IMR-90 (cell line): ENCODE data around the gene TRIM2. TPM values are rescaled to one million over a fixed set of nuclear protein-coding genes. Genes with fewer than 3 reads are reported as not detected.

Experiments used
- ATAC-seq: fragments of 200-7000 bp; cut with Tn5 transposase; 2 replicates; pipeline ENCODE4 v1.9.1; 2020; ENCODE audit warnings: low read depth, mild to moderate bottlenecking, moderate library complexity
- BruUV-seq: library from RNA; stranded (reverse); fragments of 400-500 nt; replicated peaks from 2 replicates; lab custom pipeline; 2021; lab: Mats Ljungman, UMichigan
- CTCF ChIA-PET: fragments of 300-600 bp; formaldehyde crosslinking; extraction: SDS; loops from one replicate; lab custom pipeline; 2021; ENCODE audit warnings: antibody characterized with exemption; lab: Yijun Ruan, JAX
- POLR2A ChIA-PET: fragments of 300-600 bp; sonication (Branson Sonifier 250); formaldehyde crosslinking; loops from one replicate; lab custom pipeline; 2022; ENCODE audit warnings: antibody characterized with exemption; ENCODE audit not compliant: unreplicated experiment; lab: Charles Lee
- DNase-seq: peaks from one replicate; pipeline ENCODE4 v3.0.0; 2013
- H2AFZ ChIP-seq: replicated peaks from 2 replicates; pipeline ENCODE3; 2013; ENCODE audit warnings: low read length, mild to moderate bottlenecking; ENCODE audit not compliant: poor library complexity
- H2AK5ac ChIP-seq: 2 replicates; pipeline ENCODE4 v1.6.1; 2013; ENCODE audit warnings: low read depth, low read length, inconsistent platforms
- H2AK9ac ChIP-seq: replicated peaks from 2 replicates; pipeline ENCODE3; 2013; ENCODE audit warnings: mild to moderate bottlenecking, low read depth, low read length, moderate library complexity; ENCODE audit not compliant: poor library complexity
- H2BK120ac ChIP-seq: 2 replicates; pipeline ENCODE4 v1.6.1; 2013; ENCODE audit warnings: low read depth, low read length, inconsistent platforms
- H2BK15ac ChIP-seq: 3 replicates; pipeline ENCODE4 v1.6.1; 2013; ENCODE audit warnings: low read depth, low read length, inconsistent platforms
- H2BK20ac ChIP-seq: 2 replicates; pipeline ENCODE4 v1.6.1; 2013; ENCODE audit warnings: low read depth, mild to moderate bottlenecking, inconsistent platforms, low read length, moderate library complexity
- H2BK5ac ChIP-seq: 2 replicates; pipeline ENCODE4 v1.6.1; 2013; ENCODE audit warnings: mild to moderate bottlenecking, low read depth, low read length, inconsistent platforms; ENCODE audit not compliant: poor library complexity, severe bottlenecking
- H3K14ac ChIP-seq: replicated peaks from 2 replicates; pipeline ENCODE4 v1.6.1; 2013; ENCODE audit warnings: low read depth, low read length, inconsistent platforms
- H3K18ac ChIP-seq: 2 replicates; pipeline ENCODE4 v1.6.1; 2013; ENCODE audit warnings: low read depth, low read length, control low read depth
- H3K23ac ChIP-seq: 2 replicates; pipeline ENCODE4 v1.6.1; 2013; ENCODE audit warnings: low read depth, low read length, inconsistent platforms
- H3K27ac ChIP-seq: 2 replicates; pipeline ENCODE4 v1.5.1; 2013; ENCODE audit warnings: mild to moderate bottlenecking, control low read depth, low read length; ENCODE audit not compliant: insufficient read depth
- H3K27me3 ChIP-seq: 2 replicates; pipeline ENCODE4 v1.6.1; 2013; ENCODE audit warnings: low read length; ENCODE audit not compliant: control insufficient read depth, insufficient read depth
- H3K36me3 ChIP-seq: 2 replicates; pipeline ENCODE4 v1.6.1; 2013; ENCODE audit warnings: low read length, mixed read lengths; ENCODE audit not compliant: control insufficient read depth, insufficient read depth
- H3K4ac ChIP-seq: 2 replicates; pipeline ENCODE4 v1.6.1; 2013; ENCODE audit warnings: low read depth, low read length, inconsistent platforms
- H3K4me1 ChIP-seq: 2 replicates; pipeline ENCODE4 v1.6.1; 2013; ENCODE audit warnings: low read length, mixed read lengths; ENCODE audit not compliant: control insufficient read depth, insufficient read depth
- H3K4me2 ChIP-seq: 2 replicates; pipeline ENCODE4 v1.6.1; 2013; ENCODE audit warnings: low read depth, mild to moderate bottlenecking, control low read depth, low read length, moderate library complexity
- H3K4me3 ChIP-seq: 2 replicates; pipeline ENCODE4 v1.5.1; 2013; ENCODE audit warnings: low read depth, mild to moderate bottlenecking, control low read depth, low read length, moderate library complexity; ENCODE audit not compliant: insufficient read depth
- H3K56ac ChIP-seq: 2 replicates; pipeline ENCODE4 v1.6.1; 2013; ENCODE audit warnings: low read length, inconsistent platforms; ENCODE audit not compliant: insufficient read depth; ENCODE audit errors: extremely low read depth
- H3K79me1 ChIP-seq, 2 experiments: 2 replicates each; pipeline ENCODE4 v1.6.1; 2013; ENCODE audit warnings: low read length in 2 of 2, inconsistent platforms in 1 of 2, low read depth in 1 of 2
- H3K9ac ChIP-seq: 2 replicates; pipeline ENCODE4 v1.6.1; 2013; ENCODE audit warnings: low read depth, low read length, control low read depth
- H3K9me1 ChIP-seq: 2 replicates; pipeline ENCODE4 v1.6.1; 2013; ENCODE audit warnings: low read length, inconsistent platforms; ENCODE audit not compliant: insufficient read depth
- H3K9me3 ChIP-seq: 2 replicates; pipeline ENCODE4 v1.6.1; 2013; ENCODE audit warnings: low read length; ENCODE audit not compliant: control insufficient read depth, insufficient read depth
- H4K20me1 ChIP-seq: 2 replicates; pipeline ENCODE4 v1.6.1; 2013; ENCODE audit warnings: low read length, inconsistent platforms; ENCODE audit not compliant: insufficient read depth
- H4K5ac ChIP-seq: 2 replicates; pipeline ENCODE4 v1.6.1; 2013; ENCODE audit warnings: mild to moderate bottlenecking, low read depth, low read length, control low read depth
- H4K8ac ChIP-seq, 2 experiments: 2 replicates each; pipeline ENCODE4 v1.6.1; 2013; ENCODE audit warnings: low read depth in 2 of 2, low read length in 2 of 2, control low read depth in 1 of 2, inconsistent platforms in 1 of 2
- H4K91ac ChIP-seq: 2 replicates; pipeline ENCODE4 v1.6.1; 2013; ENCODE audit warnings: low read depth, low read length, inconsistent platforms; ENCODE audit not compliant: insufficient read depth
- ELK1 ChIP-seq: fragments of 150-350 bp; IDR thresholded peaks from 2 replicates; pipeline ENCODE4 v1.6.1; 2016; ENCODE audit warnings: low read depth, mild to moderate bottlenecking, low read length, moderate library complexity, borderline replicate concordance
- MAZ ChIP-seq: IDR thresholded peaks from 2 replicates; pipeline ENCODE4 v1.6.1; 2012; ENCODE audit warnings: low read depth, mild to moderate bottlenecking, low read length, improper control_type of control experiment, moderate library complexity, borderline replicate concordance
- MXI1 ChIP-seq: IDR thresholded peaks from 2 replicates; pipeline ENCODE4 v1.6.1; 2012; ENCODE audit warnings: low read depth, mild to moderate bottlenecking, low read length, moderate library complexity, borderline replicate concordance
- RFX5 ChIP-seq: IDR thresholded peaks from 2 replicates; pipeline ENCODE4 v1.8.0; 2012; ENCODE audit warnings: low read depth, mild to moderate bottlenecking, low read length, moderate library complexity
- WGBS, 2 experiments: methylation state at CpG; one replicate each; pipeline versions ENCODE4 v1.1.5 to v1.1.7; 2013; ENCODE audit warnings: missing lambda C conversion rate in 2 of 2; ENCODE audit not compliant: insufficient read length in 1 of 2; ENCODE audit errors: extremely low coverage in 2 of 2; 5-methylcytosine and 5-hydroxymethylcytosine counted together
- dilution Hi-C: fragments of 300-500 bp; cut with HindIII; formaldehyde crosslinking; loops from one replicate; pipeline ENCODE4 v1.14.3; 2018; ENCODE audit warnings: low sequenced_read_pairs; ENCODE audit not compliant: unreplicated experiment
- in situ Hi-C: fragments of 300-500 bp; cut with MboI; formaldehyde crosslinking; loops from 3 replicates; pipeline ENCODE4 v1.14.3; 2019; ENCODE audit warnings: low sequenced_read_pairs, inconsistent platforms, mixed read lengths
- intact Hi-C: fragments of 100-400 bp; cut with micrococcal nuclease; formaldehyde crosslinking; loops from 2 replicates; pipeline ENCODE4 v1.10.0; 2022
- polyA plus RNA-seq, 3 experiments: library from polyadenylated mRNA; depleted of rRNA; stranded (reverse); fragments of >200 nt; gene quantifications; 2 replicates each; pipeline ENCODE4 v1.2.3, GENCODE V29; 2012; ENCODE audit warnings: low replicate concordance in 1 of 3
- total RNA-seq: library from RNA; depleted of rRNA; stranded (reverse); fragments of >200 nt; gene quantifications from 2 replicates; pipeline ENCODE4 v1.2.3, GENCODE V29; 2012

The TRIM2 gene
- total and polyA plus RNA-seq, 2 of the 4 experiments (the other 2 are of a cell fraction) = 16.0 to 64.2 TPM

GRCh38 chr4:153248641-153249198, 44.5 kb downstream of the TRIM2 start (continued):
- no peak for TF ChIP-seq RFX5

GRCh38 chr4:153249199-153250041, 45.2 kb downstream of the TRIM2 start:
- POLR2A ChIA-PET = interaction anchor here (0.5 kb wide), 1 partner anchor 47 kb away, joined by 4 read pairs; no protein-coding TSS in a partner anchor
- no peaks in the 10 kb centered on the region for H4K20me1 ChIP-seq
- peaks cover 13% of the 10 kb centered on the region for H3K9me1 ChIP-seq
- H3K4me3 ChIP-seq = peak overlapping the region; percentile 64
- H3K27me3 ChIP-seq = no peaks in the 10 kb centered on the region
- peak overlapping the region; percentile 89 for H2AFZ ChIP-seq
- H3K4me1 ChIP-seq = peaks cover 5% of the 10 kb centered on the region; the same call in 1 of the 2 replicates
- H4K91ac ChIP-seq = peak overlapping the region; percentile 50; the same call in 1 of the 2 replicates
- peak overlapping the region; percentile 79 for H3K4ac ChIP-seq
- peak overlapping the region; percentile 68; the same call in 1 of the 2 replicates for H3K14ac ChIP-seq
- dilution Hi-C loops (no loop called here), in situ Hi-C loops (no loop called here), intact Hi-C loops (loop anchor here (1.0 kb wide), 1 partner anchor 28 kb away; no protein-coding TSS in a partner anchor)
- peak overlapping the region; percentile 86 for H3K4me2 ChIP-seq
- peak overlapping the region; percentile 0 for H2BK5ac ChIP-seq
- peak overlapping the region; percentile 62 for H2BK120ac ChIP-seq
- H3K27ac ChIP-seq = peak overlapping the region; percentile 35
- peak; percentile 99 for ATAC-seq
- peaks cover 29 to 56% of the 10 kb centered on the region in 2 experiments for H3K79me1 ChIP-seq
- no peak overlapping the region for H2BK20ac ChIP-seq
- H3K9ac ChIP-seq = peak overlapping the region; percentile 67
- peak overlapping the region; percentile 47; the same call in 1 of the 3 replicates for H2BK15ac ChIP-seq
- H3K18ac ChIP-seq = no peak overlapping the region
- 0 out of 2 replicates have a peak overlapping the region, but pooled peaks have one; percentile 0 for H2AK5ac ChIP-seq
- TF ChIP-seq ELK1 (no peak), MAZ (0 out of 2 replicates have a peak, but pooled peaks have one; percentile 34), MXI1 (peak; percentile 58)
- peak overlapping the region; percentile 34; the same call in 1 of the 2 replicates for H3K23ac ChIP-seq
- DNase-seq = peak; percentile 60
- H4K8ac ChIP-seq = peak overlapping the region; percentile 26 to 73
- BruUV-seq = no TSS peak
- peak overlapping the region; percentile 2; the same call in 1 of the 2 replicates for H4K5ac ChIP-seq
- H3K56ac ChIP-seq = peak overlapping the region; percentile 50
- CTCF ChIA-PET = interaction anchor here (0.7 kb wide), 1 partner anchor 25 kb away, joined by 4 read pairs; no protein-coding TSS in a partner anchor
- H3K9me3 ChIP-seq = no peaks in the 10 kb centered on the region
- 49% methylated on average over 6 of the region's 44 CpGs; no CpG with 5 or more reads in 1 of the 2 experiments for WGBS, 2 experiments
- peak overlapping the region; percentile 84 for H2AK9ac ChIP-seq
- H3K36me3 ChIP-seq = no peaks in the 10 kb centered on the region
